GM21619 (cell line): ENCODE measurements around the gene SPEG.

ENCODE experiments used
- ATAC-seq: cut with Tn5 transposase; IDR thresholded peaks from one replicate; pipeline ENCODE4 v1.9.1; 2021; ENCODE audit not compliant: unreplicated experiment

Gene SPEG

GRCh38 chr2:219475697-219476651 lies 41.3 kb downstream of the SPEG start:
- ATAC-seq: no peak

GRCh38 chr2:219476652-219477151 lies 42.1 kb downstream of the SPEG start:
- ATAC-seq: no peak

- no peak for ATAC-seq
Observed at GRCh38 chr2:219477179-219477578, 42.5 kb downstream of the SPEG start.

GRCh38 chr2:219477815-219478214 lies 43.2 kb downstream of the SPEG start:
- ATAC-seq: no peak

GRCh38 chr2:219478916-219479315 lies 44.3 kb downstream of the SPEG start:
- no peak for ATAC-seq

GRCh38 chr2:219480004-219480403 lies 45.4 kb downstream of the SPEG start:
- no peak for ATAC-seq

GRCh38 chr2:219482674-219483405 lies 48.2 kb downstream of the SPEG start:
- no peak for ATAC-seq

- ATAC-seq: no peak
Observed at GRCh38 chr2:219483451-219484342, 49.1 kb downstream of the SPEG start.

GRCh38 chr2:219484343-219485200 lies 49.9 kb downstream of the SPEG start:
- no peak for ATAC-seq

GRCh38 chr2:219485201-219485580 lies 50.5 kb downstream of the SPEG start:
- no peak for ATAC-seq

GRCh38 chr2:219486380-219486959 lies 51.8 kb downstream of the SPEG start:
- ATAC-seq: no peak

GRCh38 chr2:219488149-219488843 lies 53.7 kb downstream of the SPEG start:
- ATAC-seq: no peak

- ATAC-seq: no peak
Observed at GRCh38 chr2:219488844-219489194, 54.2 kb downstream of the SPEG start.

- ATAC-seq: no peak
Observed at GRCh38 chr2:219489315-219489714, 54.7 kb downstream of the SPEG start.

GRCh38 chr2:219490186-219490585 lies 55.5 kb downstream of the SPEG start:
- ATAC-seq: no peak

GRCh38 chr2:219490600-219491130 lies 56.0 kb downstream of the SPEG start:
- no peak for ATAC-seq

- no peak for ATAC-seq
Observed at GRCh38 chr2:219491278-219491963, 56.8 kb downstream of the SPEG start.

GRCh38 chr2:219492575-219492974 lies 57.9 kb downstream of the SPEG start:
- ATAC-seq: no peak
